AG08395 (cell line): ENCODE measurements around the gene PSKH1.
"Not testable (repeated sequence)": the region's sequence is repeated elsewhere in the genome, so short reads cannot be mapped to it uniquely, and the experiment has no call there.

ENCODE experiments used
- DNase-seq: peaks from one replicate; pipeline ENCODE4 v3.0.0; 2012; ENCODE audit warnings: mixed read lengths, low spot score

Gene PSKH1

GRCh38 chr16:67961551-67961957 is 68.5 kb downstream of the PSKH1 start:
- DNase-seq: no peak

- DNase-seq: no peak
These were observed 69.1 kb downstream of the PSKH1 start for GRCh38 chr16:67962135-67962534.

GRCh38 chr16:67963292-67963661 is 70.2 kb downstream of the PSKH1 start:
- DNase-seq: no peak

- no peak for DNase-seq
These were observed 70.7 kb downstream of the PSKH1 start for GRCh38 chr16:67963662-67964321.

- no peak for DNase-seq
These were observed 71.5 kb downstream of the PSKH1 start for GRCh38 chr16:67964477-67965131.

- no peak for DNase-seq
These were observed 72.9 kb downstream of the PSKH1 start for GRCh38 chr16:67965668-67966548.

- DNase-seq: peak; percentile 80
These were observed 73.6 kb downstream of the PSKH1 start for GRCh38 chr16:67966549-67967182.

GRCh38 chr16:67967183-67967957 is 74.3 kb downstream of the PSKH1 start:
- DNase-seq: no peak

GRCh38 chr16:67967958-67968399 is 74.9 kb downstream of the PSKH1 start:
- peak; percentile 58 for DNase-seq

- DNase-seq: peak; percentile 96
These were observed 75.6 kb downstream of the PSKH1 start, which contains the start of gene SLC12A4 for GRCh38 chr16:67968400-67969253. SLC12A4 (minus strand) TSS chr16:67968637; CDS start chr16:67968553, 84 bp downstream.

- DNase-seq: no peak
These were observed 76.4 kb downstream of the PSKH1 start for GRCh38 chr16:67969254-67970039.

- DNase-seq: no peak
These were observed 78.1 kb downstream of the PSKH1 start for GRCh38 chr16:67971111-67971510.

- not testable (repeated sequence) for DNase-seq
These were observed 79.2 kb downstream of the PSKH1 start for GRCh38 chr16:67972285-67972684.

GRCh38 chr16:67975321-67976105 is 82.5 kb downstream of the PSKH1 start:
- no peak for DNase-seq

- no peak for DNase-seq
These were observed 83.2 kb downstream of the PSKH1 start for GRCh38 chr16:67976205-67976604.

- no peak for DNase-seq
These were observed 84.0 kb downstream of the PSKH1 start for GRCh38 chr16:67977005-67977404.

- no peak for DNase-seq
These were observed 84.6 kb downstream of the PSKH1 start for GRCh38 chr16:67977469-67978227.
